ENCODE data around the gene VPS45. TPM values are rescaled to one million over a fixed set of nuclear protein-coding genes. Genes with fewer than 3 reads are reported as not detected.

The VPS45 gene
- total and polyA plus RNA-seq, 2 of the 13 experiments (the other 11 are each of a cell fraction or from before 2014, with no cell fraction given) = 15.2 to 25.2 TPM

GRCh38 chr1:150089846-150090520 is 22.4 kb downstream of the VPS45 start:
- no peak for FAIRE-seq
- Histone ChIP-seq H3K79me2 (ENCODE audit: insufficient read depth, low read length) (no peaks in the 10 kb centered on the region), H3K27ac (ENCODE audit: extremely low read length, insufficient read depth, low read length) (no peak overlapping the region), H4K20me1 (ENCODE audit: insufficient read depth, low read length) (no peaks in the 10 kb centered on the region), H3K36me3 (replicated peaks in 1 of 2; ENCODE audit: control insufficient read depth in 1 of 2, insufficient read depth in 2 of 2, low read length in 2 of 2) (peaks cover 3 to 16% of the 10 kb centered on the region in 2 experiments; a peak in 3 of 5 replicates), H3K9ac (ENCODE audit: insufficient read depth, low read depth, low read length) (no peak overlapping the region), H3K4me1 (ENCODE audit: insufficient read depth, low read length) (no peaks in the 10 kb centered on the region), H3K4me3 (replicated peaks in 1 of 3; ENCODE audit: insufficient read depth in 1 of 3, low read depth in 2 of 3, low read length in 3 of 3) (no peak overlapping the region), H3K9me3 (ENCODE audit: low read length) (no peaks in the 10 kb centered on the region), H3K4me2 (ENCODE audit: low read depth, low read length) (no peak overlapping the region), H3K27me3 (ENCODE audit: control insufficient read depth in 1 of 2, insufficient read depth in 2 of 2, low read length in 2 of 2) (no peaks in the 10 kb centered on the region), H2AFZ (ENCODE audit: low read length) (no peak overlapping the region)
- in situ Hi-C loops (cut with HindIII; ENCODE audit: extremely low pct_ligation_motif_present, low pct_unique_long_range_greater_than_20kb) (no loop called here), intact Hi-C loops (cut with micrococcal nuclease; ENCODE audit: unreplicated experiment) (loop anchor here (2.0 kb wide), 1 partner anchor 17 kb away; no protein-coding TSS in a partner anchor)
- no peak for ATAC-seq
- TF ChIP-seq SMAD1 (CRISPR knock-in tag; IDR thresholded peaks at IDR 0.05; ENCODE audit: borderline replicate concordance, low read depth) (no peak), ZNF124 (CRISPR knock-in tag; IDR thresholded peaks at IDR 0.05) (no peak), MYNN (CRISPR knock-in tag; IDR thresholded peaks at IDR 0.05; ENCODE audit: low read depth) (no peak), ZBED4 (CRISPR knock-in tag; IDR thresholded peaks at IDR 0.05; ENCODE audit: borderline replicate concordance) (no peak), UBTF (CRISPR knock-in tag; IDR thresholded peaks at IDR 0.05) (no peak), PAX8 (CRISPR knock-in tag; IDR thresholded peaks at IDR 0.05; ENCODE audit: borderline replicate concordance) (no peak), CREM (IDR thresholded peaks at IDR 0.05) (no peak), CREM (CRISPR knock-in tag; IDR thresholded peaks at IDR 0.05) (no peak), ZNF564 (CRISPR knock-in tag; IDR thresholded peaks at IDR 0.05) (no peak), RBM39 (IDR thresholded peaks at IDR 0.05; ENCODE audit: low read depth, low read length, poor library complexity, severe bottlenecking) (no peak)
- ChIA-PET POLR2A (no interaction called here), CTCF (ENCODE audit: low intra/inter-chr PET ratio, low total read pairs) (no interaction called here)
- no peak for DNase-seq (ENCODE audit: low spot score)
- BruUV-seq (replicated peaks) = no TSS peak
- WGBS (ENCODE audit: low lambda C conversion rate) = 96% methylated on average over 3 of the region's 3 CpGs

Measured in HepG2 (cell line).